GM13977 (cell line): Measurements from ENCODE around the gene ALDH16A1.
"Not testable (repeated sequence)": the region's sequence is repeated elsewhere in the genome, so short reads cannot be mapped to it uniquely, and the experiment has no call there.

ENCODE experiments used
- DNase-seq: peaks from one replicate; pipeline ENCODE4 v3.0.0; 2012; ENCODE audit warnings: low spot score
- in situ Hi-C: fragments of 300-500 bp; cut with MboI; formaldehyde crosslinking; loops from one replicate; pipeline ENCODE4 v1.12.0; 2022; ENCODE audit warnings: low sequenced_read_pairs, low pct_unique_long_range_greater_than_20kb, mixed read lengths, inconsistent platforms; ENCODE audit not compliant: unreplicated experiment
- TF ChIP-seq, protein P1 (sequence below): IDR thresholded peaks from 2 replicates; pipeline ENCODE4 v1.5.1; 2012; ENCODE audit warnings: mild to moderate bottlenecking, control low read depth; ENCODE audit not compliant: insufficient read depth; ENCODE audit errors: extremely low read depth, missing control alignments

ALDH16A1 gene

DNA sequence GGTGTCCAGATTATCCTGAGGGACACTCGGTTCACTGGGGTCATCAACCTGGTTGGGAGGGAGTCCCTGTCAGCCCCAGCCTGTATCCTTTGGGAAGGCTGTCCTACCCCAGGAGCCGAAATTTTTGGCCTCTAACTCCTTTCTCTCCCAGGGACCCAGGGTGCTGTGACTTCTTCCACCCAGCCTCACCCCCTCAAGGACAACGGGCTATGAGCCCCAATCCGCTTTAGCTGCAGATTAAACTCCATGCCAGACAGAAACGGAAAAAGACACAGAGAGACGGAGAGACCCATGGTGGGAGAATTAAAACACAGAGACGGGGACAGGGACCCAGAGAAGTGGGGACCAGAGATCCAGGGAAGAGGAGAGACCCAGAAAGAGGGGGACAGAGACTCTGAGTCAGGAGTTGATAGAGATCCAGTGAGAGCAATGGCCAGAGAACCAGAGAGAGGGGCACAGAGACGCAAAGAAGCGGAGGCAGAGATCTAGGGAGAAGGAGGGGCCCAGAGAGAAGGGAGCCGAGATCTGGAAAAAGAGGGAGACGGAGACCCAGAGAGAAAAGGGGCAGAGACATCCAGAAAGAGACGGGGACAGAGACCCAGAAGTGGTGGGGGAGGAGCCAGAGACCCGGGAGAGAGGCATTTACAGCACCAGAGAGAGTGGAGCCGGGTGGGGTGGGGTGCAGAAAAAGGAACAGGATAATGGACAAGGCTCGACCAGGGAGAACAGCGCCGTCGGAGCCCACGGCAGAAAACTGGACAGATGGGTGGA is 12.4 kb upstream of the ALDH16A1 start:
- in situ Hi-C loops: no loop called here
- TF ChIP-seq, protein P1, sequence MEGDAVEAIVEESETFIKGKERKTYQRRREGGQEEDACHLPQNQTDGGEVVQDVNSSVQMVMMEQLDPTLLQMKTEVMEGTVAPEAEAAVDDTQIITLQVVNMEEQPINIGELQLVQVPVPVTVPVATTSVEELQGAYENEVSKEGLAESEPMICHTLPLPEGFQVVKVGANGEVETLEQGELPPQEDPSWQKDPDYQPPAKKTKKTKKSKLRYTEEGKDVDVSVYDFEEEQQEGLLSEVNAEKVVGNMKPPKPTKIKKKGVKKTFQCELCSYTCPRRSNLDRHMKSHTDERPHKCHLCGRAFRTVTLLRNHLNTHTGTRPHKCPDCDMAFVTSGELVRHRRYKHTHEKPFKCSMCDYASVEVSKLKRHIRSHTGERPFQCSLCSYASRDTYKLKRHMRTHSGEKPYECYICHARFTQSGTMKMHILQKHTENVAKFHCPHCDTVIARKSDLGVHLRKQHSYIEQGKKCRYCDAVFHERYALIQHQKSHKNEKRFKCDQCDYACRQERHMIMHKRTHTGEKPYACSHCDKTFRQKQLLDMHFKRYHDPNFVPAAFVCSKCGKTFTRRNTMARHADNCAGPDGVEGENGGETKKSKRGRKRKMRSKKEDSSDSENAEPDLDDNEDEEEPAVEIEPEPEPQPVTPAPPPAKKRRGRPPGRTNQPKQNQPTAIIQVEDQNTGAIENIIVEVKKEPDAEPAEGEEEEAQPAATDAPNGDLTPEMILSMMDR: no peak
- DNase-seq: no peak

- peak; percentile 89 for DNase-seq
- in situ Hi-C loops: no loop called here
- TF ChIP-seq, protein P1: no peak
These were observed 11.6 kb upstream of the ALDH16A1 start, which contains the start of gene SLC17A7 for GRCh38 chr19:49441210-49441959. Gene SLC17A7, minus strand, starts transcription at chr19:49441527. Its CDS starts 148 bp downstream, at chr19:49441379.

GRCh38 chr19:49441960-49442350 is 11.1 kb upstream of the ALDH16A1 start:
- in situ Hi-C loops: no loop called here
- TF ChIP-seq, protein P1: no peak
- DNase-seq: no peak

- no peak for DNase-seq
- in situ Hi-C loops: no loop called here
- TF ChIP-seq, protein P1: no peak
These were observed 10.7 kb upstream of the ALDH16A1 start for GRCh38 chr19:49442354-49442753.

GRCh38 chr19:49442771-49443365 is 10.2 kb upstream of the ALDH16A1 start:
- in situ Hi-C loops: no loop called here
- peak; percentile 86 for DNase-seq
- TF ChIP-seq, protein P1: no peak

- DNase-seq: peak; percentile 94
- in situ Hi-C loops: no loop called here
- TF ChIP-seq, protein P1: peak; percentile 96
These were observed 9.5 kb upstream of the ALDH16A1 start for GRCh38 chr19:49443366-49444099.

GRCh38 chr19:49444100-49444700 is 8.8 kb upstream of the ALDH16A1 start:
- in situ Hi-C loops, DNase-seq: not testable (repeated sequence)
